Measurements from ENCODE around the gene PCBP4.
A peak's percentile ranks its signal among the peaks of the same experiment; 100 is the strongest.
"Not testable (repeated sequence)": the region's sequence is repeated elsewhere in the genome, so short reads cannot be mapped to it uniquely, and the experiment has no call there.

Gene PCBP4

GRCh38 chr3:51993657-51994056, 26.4 kb upstream of the PCBP4 start:
- H3K4me1 ChIP-seq (ENCODE audit: control insufficient read depth, insufficient read depth, low read length, unreplicated experiment): peaks cover 13% of the 10 kb centered on the region
- not testable (repeated sequence) for H3K27ac ChIP-seq (ENCODE audit: low read depth, low read length); H3K27me3 ChIP-seq (ENCODE audit: insufficient read depth, low read length); H2AFZ ChIP-seq (ENCODE audit: low read length, unreplicated experiment)
- H3K36me3 ChIP-seq (ENCODE audit: insufficient read depth, low read length): peaks cover 28% of the 10 kb centered on the region
- peak overlapping the region; percentile 98; the same call in 1 of the 2 replicates for H3K4me3 ChIP-seq (ENCODE audit: low read depth, low read length)
- peaks cover 25% of the 10 kb centered on the region for H3K79me2 ChIP-seq (ENCODE audit: control insufficient read depth, insufficient read depth, low read length, unreplicated experiment)

DNA sequence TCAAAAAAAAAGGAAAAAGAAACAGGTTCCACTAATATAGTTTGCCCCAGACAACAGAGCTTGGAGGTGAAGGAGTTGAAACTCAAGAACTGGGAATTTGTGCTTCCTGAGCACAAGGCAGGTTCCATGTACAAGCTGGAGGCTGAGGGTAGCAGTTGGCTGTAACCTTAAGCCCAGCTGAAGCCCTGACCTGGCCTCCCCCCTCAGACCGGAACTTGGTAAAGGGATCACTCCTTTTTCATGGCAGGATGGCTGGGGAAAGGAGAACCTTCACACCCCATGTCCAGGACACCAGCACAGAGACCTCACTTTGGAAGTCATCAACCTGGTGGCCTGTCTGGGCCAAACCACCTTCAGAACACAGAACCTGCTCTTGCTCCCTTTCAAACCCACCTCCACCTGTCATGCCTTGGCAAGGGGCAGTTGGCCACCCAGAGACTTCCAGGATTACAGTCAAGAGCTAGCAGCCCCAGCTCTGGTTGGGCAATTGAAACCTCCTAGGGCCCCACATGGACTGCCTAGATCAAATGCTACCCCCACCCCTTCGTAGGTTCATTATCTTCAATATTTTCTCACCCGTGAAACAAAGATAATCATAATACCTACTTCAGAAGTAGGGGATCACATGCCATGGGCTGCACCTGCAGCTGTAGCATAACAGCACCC, 24.9 kb upstream of the PCBP4 start:
- Histone ChIP-seq H3K4me3 (ENCODE audit: low read depth, low read length) (no peak overlapping the region), H3K79me2 (ENCODE audit: control insufficient read depth, insufficient read depth, low read length, unreplicated experiment) (peaks cover 25% of the 10 kb centered on the region), H2AFZ (ENCODE audit: low read length, unreplicated experiment) (no peak overlapping the region), H3K27ac (ENCODE audit: low read depth, low read length) (no peak overlapping the region), H3K36me3 (ENCODE audit: insufficient read depth, low read length) (peaks cover 28% of the 10 kb centered on the region), H3K4me1 (ENCODE audit: control insufficient read depth, insufficient read depth, low read length, unreplicated experiment) (peaks cover 13% of the 10 kb centered on the region), H3K27me3 (ENCODE audit: insufficient read depth, low read length) (no peaks in the 10 kb centered on the region)

DNA sequence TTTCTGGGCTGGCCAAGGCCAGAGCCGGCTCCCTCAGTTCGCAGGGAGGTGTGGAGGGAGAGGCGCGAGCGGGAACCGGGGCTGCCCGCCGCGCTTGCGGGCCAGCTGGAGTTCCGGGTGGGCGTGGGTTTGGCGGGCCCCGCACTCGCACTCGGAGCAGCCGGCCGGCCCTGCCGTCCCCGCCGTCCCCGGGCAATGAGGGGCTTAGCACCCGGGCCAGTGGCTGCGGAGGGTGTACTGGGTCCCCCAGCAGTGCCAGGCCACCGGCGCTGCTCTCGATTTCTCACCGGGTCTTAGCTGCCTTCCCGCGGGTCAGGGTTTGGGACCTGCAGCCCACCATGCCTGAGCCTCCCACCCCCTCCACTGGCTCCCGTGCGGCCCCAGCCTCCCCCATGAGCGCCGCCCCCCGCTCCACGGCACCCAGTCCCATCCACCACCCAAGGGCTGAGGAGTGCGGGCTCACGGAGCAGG, 23.3 kb upstream of the PCBP4 start:
- H3K27me3 ChIP-seq (ENCODE audit: insufficient read depth, low read length); H3K4me3 ChIP-seq (ENCODE audit: low read depth, low read length); H2AFZ ChIP-seq (ENCODE audit: low read length, unreplicated experiment); H3K27ac ChIP-seq (ENCODE audit: low read depth, low read length): not testable (repeated sequence)
- Histone ChIP-seq H3K79me2 (ENCODE audit: control insufficient read depth, insufficient read depth, low read length, unreplicated experiment) (peaks cover 23% of the 10 kb centered on the region), H3K4me1 (ENCODE audit: control insufficient read depth, insufficient read depth, low read length, unreplicated experiment) (peaks cover 13% of the 10 kb centered on the region), H3K36me3 (ENCODE audit: insufficient read depth, low read length) (peaks cover 28% of the 10 kb centered on the region)

- no peak overlapping the region for H3K27ac ChIP-seq (ENCODE audit: low read depth, low read length)
- no peak overlapping the region for H2AFZ ChIP-seq (ENCODE audit: low read length, unreplicated experiment)
- H3K79me2 ChIP-seq (ENCODE audit: control insufficient read depth, insufficient read depth, low read length, unreplicated experiment): peaks cover 14% of the 10 kb centered on the region
- no peaks in the 10 kb centered on the region for H3K27me3 ChIP-seq (ENCODE audit: insufficient read depth, low read length)
- no peak overlapping the region for H3K4me3 ChIP-seq (ENCODE audit: low read depth, low read length)
- H3K4me1 ChIP-seq (ENCODE audit: control insufficient read depth, insufficient read depth, low read length, unreplicated experiment): peaks cover 11% of the 10 kb centered on the region
- H3K36me3 ChIP-seq (ENCODE audit: insufficient read depth, low read length): peaks cover 15% of the 10 kb centered on the region
These were observed 21.3 kb upstream of the PCBP4 start for GRCh38 chr3:51988286-51989146.

GRCh38 chr3:51987568-51987967, 20.3 kb upstream of the PCBP4 start:
- H3K4me3 ChIP-seq (ENCODE audit: low read depth, low read length): no peak overlapping the region
- no peak overlapping the region for H2AFZ ChIP-seq (ENCODE audit: low read length, unreplicated experiment)
- no peak overlapping the region for H3K27ac ChIP-seq (ENCODE audit: low read depth, low read length)
- peaks cover 9% of the 10 kb centered on the region for H3K79me2 ChIP-seq (ENCODE audit: control insufficient read depth, insufficient read depth, low read length, unreplicated experiment)
- peaks cover 11% of the 10 kb centered on the region for H3K36me3 ChIP-seq (ENCODE audit: insufficient read depth, low read length)
- no peaks in the 10 kb centered on the region for H3K27me3 ChIP-seq (ENCODE audit: insufficient read depth, low read length)
- H3K4me1 ChIP-seq (ENCODE audit: control insufficient read depth, insufficient read depth, low read length, unreplicated experiment): peaks cover 8% of the 10 kb centered on the region

- H3K27ac ChIP-seq (ENCODE audit: low read depth, low read length): no peak overlapping the region
- no peaks in the 10 kb centered on the region for H3K27me3 ChIP-seq (ENCODE audit: insufficient read depth, low read length)
- H3K79me2 ChIP-seq (ENCODE audit: control insufficient read depth, insufficient read depth, low read length, unreplicated experiment): peaks cover 9% of the 10 kb centered on the region
- peaks cover under 1% of the 10 kb centered on the region; the same call in 1 of the 2 replicates for H3K36me3 ChIP-seq (ENCODE audit: insufficient read depth, low read length)
- H2AFZ ChIP-seq (ENCODE audit: low read length, unreplicated experiment): no peak overlapping the region
- H3K4me1 ChIP-seq (ENCODE audit: control insufficient read depth, insufficient read depth, low read length, unreplicated experiment): peaks cover 14% of the 10 kb centered on the region
- no peak overlapping the region for H3K4me3 ChIP-seq (ENCODE audit: low read depth, low read length)
These were observed 19.0 kb upstream of the PCBP4 start for GRCh38 chr3:51986010-51986947.

DNA sequence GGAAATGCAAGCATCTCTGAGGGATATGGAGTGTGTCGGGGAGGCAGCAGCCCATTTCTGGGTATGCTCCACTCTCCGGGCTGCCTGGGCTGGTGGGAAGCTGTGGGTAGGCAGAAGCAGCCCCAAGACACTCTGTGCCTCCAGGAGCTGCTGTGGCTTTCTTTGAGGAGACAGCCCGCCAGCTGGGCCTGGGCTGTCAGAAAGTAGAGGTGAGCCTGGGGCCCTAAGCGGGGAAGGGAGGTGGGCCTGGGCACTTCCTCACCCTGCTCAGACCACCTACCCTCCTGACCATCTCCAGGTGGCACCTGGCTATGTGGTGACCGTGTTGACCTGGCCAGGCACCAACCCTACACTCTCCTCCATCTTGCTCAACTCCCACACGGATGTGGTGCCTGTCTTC, 17.8 kb upstream of the PCBP4 start:
- H2AFZ ChIP-seq (ENCODE audit: low read length, unreplicated experiment): no peak overlapping the region
- H3K4me1 ChIP-seq (ENCODE audit: control insufficient read depth, insufficient read depth, low read length, unreplicated experiment): peaks cover 14% of the 10 kb centered on the region
- H3K36me3 ChIP-seq (ENCODE audit: insufficient read depth, low read length): no peaks in the 10 kb centered on the region
- no peaks in the 10 kb centered on the region for H3K27me3 ChIP-seq (ENCODE audit: insufficient read depth, low read length)
- no peak overlapping the region for H3K4me3 ChIP-seq (ENCODE audit: low read depth, low read length)
- no peak overlapping the region for H3K27ac ChIP-seq (ENCODE audit: low read depth, low read length)
- peaks cover 13% of the 10 kb centered on the region for H3K79me2 ChIP-seq (ENCODE audit: control insufficient read depth, insufficient read depth, low read length, unreplicated experiment)

DNA sequence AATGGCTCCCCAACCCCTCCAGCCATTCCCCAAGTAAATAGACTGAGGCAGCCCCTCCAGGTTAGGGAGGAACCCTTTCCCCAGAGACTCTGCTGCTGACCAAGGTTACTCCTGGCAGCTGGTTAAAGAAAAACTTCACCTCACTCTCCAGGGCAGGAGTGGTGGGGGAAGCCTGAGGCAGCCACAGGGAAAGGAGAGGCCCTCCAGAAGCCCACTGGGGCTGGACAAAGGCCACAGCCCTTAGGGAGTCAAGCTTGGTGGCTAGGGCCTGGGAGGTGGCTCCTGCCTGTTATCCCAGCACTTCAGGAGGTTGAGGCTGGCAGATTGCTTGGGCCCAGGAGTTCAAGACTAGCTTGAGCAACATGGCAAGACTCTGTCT, 17.0 kb upstream of the PCBP4 start:
- peaks cover 14% of the 10 kb centered on the region for H3K4me1 ChIP-seq (ENCODE audit: control insufficient read depth, insufficient read depth, low read length, unreplicated experiment)
- H3K27ac ChIP-seq (ENCODE audit: low read depth, low read length): peak overlapping the region; percentile 77
- H2AFZ ChIP-seq (ENCODE audit: low read length, unreplicated experiment): no peak overlapping the region
- no peaks in the 10 kb centered on the region for H3K36me3 ChIP-seq (ENCODE audit: insufficient read depth, low read length)
- peaks cover 13% of the 10 kb centered on the region for H3K79me2 ChIP-seq (ENCODE audit: control insufficient read depth, insufficient read depth, low read length, unreplicated experiment)
- peak overlapping the region; percentile 85 for H3K4me3 ChIP-seq (ENCODE audit: low read depth, low read length)
- no peaks in the 10 kb centered on the region for H3K27me3 ChIP-seq (ENCODE audit: insufficient read depth, low read length)

DNA sequence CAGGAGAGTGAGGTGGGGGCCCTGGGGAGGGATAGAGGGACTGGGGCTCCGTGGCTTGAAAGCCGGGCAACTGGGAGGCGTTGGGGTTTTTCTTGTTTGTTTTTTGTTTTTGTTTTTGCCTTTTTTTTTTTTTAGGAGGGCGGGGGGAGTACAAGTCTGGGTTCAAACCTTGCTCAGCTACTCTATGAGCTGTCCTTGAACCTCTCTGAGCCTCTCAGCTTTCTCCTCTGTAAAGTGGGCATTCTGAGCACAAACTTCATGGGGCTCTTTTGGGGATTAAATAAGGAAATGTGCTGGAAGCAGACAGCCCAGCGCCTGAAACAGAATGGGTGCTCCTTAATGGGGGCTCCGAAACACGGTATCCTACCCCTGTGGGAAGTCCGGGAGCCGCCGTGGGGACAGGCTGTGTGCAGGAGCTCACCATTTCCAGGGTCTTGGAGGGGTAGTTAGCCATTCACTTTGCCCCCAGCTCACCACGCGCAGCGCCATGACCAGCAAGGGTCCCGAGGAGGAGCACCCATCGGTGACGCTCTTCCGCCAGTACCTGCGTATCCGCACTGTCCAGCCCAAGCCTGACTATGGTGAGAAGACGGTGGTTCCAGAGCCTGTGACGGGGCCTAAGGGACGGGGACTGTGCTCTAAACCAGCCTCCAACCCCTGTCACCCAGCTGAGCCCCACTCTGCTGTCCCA, 16.5 kb upstream of the PCBP4 start:
- peak overlapping the region; percentile 77 for H3K27ac ChIP-seq (ENCODE audit: low read depth, low read length)
- H3K4me3 ChIP-seq (ENCODE audit: low read depth, low read length): peak overlapping the region; percentile 85
- H3K27me3 ChIP-seq (ENCODE audit: insufficient read depth, low read length): no peaks in the 10 kb centered on the region
- peaks cover 13% of the 10 kb centered on the region for H3K79me2 ChIP-seq (ENCODE audit: control insufficient read depth, insufficient read depth, low read length, unreplicated experiment)
- H2AFZ ChIP-seq (ENCODE audit: low read length, unreplicated experiment): no peak overlapping the region
- H3K4me1 ChIP-seq (ENCODE audit: control insufficient read depth, insufficient read depth, low read length, unreplicated experiment): peaks cover 14% of the 10 kb centered on the region
- no peaks in the 10 kb centered on the region for H3K36me3 ChIP-seq (ENCODE audit: insufficient read depth, low read length)

Data from ACC112 (cell line).